ENCODE measurements around the gene BSCL2. TPM values are rescaled to one million over a fixed set of nuclear protein-coding genes. Genes with fewer than 3 reads are reported as not detected.
A peak's percentile ranks its signal among the peaks of the same experiment; 100 is the strongest.
"Not testable (repeated sequence)": the region's sequence is repeated elsewhere in the genome, so short reads cannot be mapped to it uniquely, and the experiment has no call there.

The BSCL2 gene
- total RNA-seq, 1 donor from 2014 or later = 96.6 TPM

GRCh38 chr11:62709247-62710000 lies 2.2 kb upstream of the BSCL2 start:
- DNase-seq (ENCODE audit: low read depth) = peak; percentile 74
- TF ChIP-seq CTCF (conservative IDR thresholded peaks at IDR 0.05; ENCODE audit: low read depth, low read length) = no peak
- peak overlapping the region; percentile 62 for H3K4me3 ChIP-seq (ENCODE audit: low read depth, low read length)

GRCh38 chr11:62708793-62709192 lies 1.6 kb upstream of the BSCL2 start:
- peak overlapping the region; percentile 62 for H3K4me3 ChIP-seq (ENCODE audit: low read depth, low read length)

GRCh38 chr11:62708392-62708791 lies 1.2 kb upstream of the BSCL2 start:
- H3K4me3 ChIP-seq (ENCODE audit: low read depth, low read length) = peak overlapping the region; percentile 62
- TF ChIP-seq CTCF (conservative IDR thresholded peaks at IDR 0.05; ENCODE audit: low read depth, low read length) = no peak
- DNase-seq (ENCODE audit: low read depth) = no peak

More at GRCh38 chr11:62708793-62709192, 1.6 kb upstream of the BSCL2 start:
- DNase-seq (ENCODE audit: low read depth) = no peak
- TF ChIP-seq CTCF (conservative IDR thresholded peaks at IDR 0.05; ENCODE audit: low read depth, low read length) = no peak

- peak overlapping the region; percentile 77 for H3K4me3 ChIP-seq (ENCODE audit: low read depth, low read length)
- no peak for TF ChIP-seq CTCF (conservative IDR thresholded peaks at IDR 0.05; ENCODE audit: low read depth, low read length)
- no peak for DNase-seq (ENCODE audit: low read depth)
Measured at GRCh38 chr11:62706850-62707247, 375 bp downstream of the BSCL2 start.

- no peak for DNase-seq (ENCODE audit: low read depth)
- peak overlapping the region; percentile 77 for H3K4me3 ChIP-seq (ENCODE audit: low read depth, low read length)
- TF ChIP-seq CTCF (conservative IDR thresholded peaks at IDR 0.05; ENCODE audit: low read depth, low read length) = no peak
Measured at GRCh38 chr11:62705880-62706849, 1.1 kb downstream of the BSCL2 start.

- TF ChIP-seq CTCF (conservative IDR thresholded peaks at IDR 0.05; ENCODE audit: low read depth, low read length) = peak; percentile 20
- no peak for DNase-seq (ENCODE audit: low read depth)
- peak overlapping the region; percentile 77 for H3K4me3 ChIP-seq (ENCODE audit: low read depth, low read length)
Measured at GRCh38 chr11:62705413-62705812, 1.8 kb downstream of the BSCL2 start.

GRCh38 chr11:62703921-62704320 lies 3.3 kb downstream of the BSCL2 start:
- not testable (repeated sequence) for H3K4me3 ChIP-seq (ENCODE audit: low read depth, low read length); DNase-seq (ENCODE audit: low read depth)
